Stimulated activated CD4-positive, alpha-beta T cell treated with anti-CD3 and anti-CD28 coated beads, Interleukin-15, amount 100 ng/mL, for 1 hour (primary cell): ENCODE measurements around the gene RAD51B.
"Not testable (repeated sequence)": the region's sequence is repeated elsewhere in the genome, so short reads cannot be mapped to it uniquely, and the experiment has no call there.

ENCODE experiments used
- DNase-seq, 2 donors: peaks; one replicate each; pipeline ENCODE4 v3.0.0-alpha.2; 2020; ENCODE audit warnings: low read depth in 1 of 2, low spot score in 1 of 2

RAD51B gene

GRCh38 chr14:68198713-68199495, 379.3 kb downstream of the RAD51B start:
- DNase-seq = no peak

- no peak for DNase-seq
These were observed 380.1 kb downstream of the RAD51B start for GRCh38 chr14:68199554-68200151.

GRCh38 chr14:68203871-68204270, 384.3 kb downstream of the RAD51B start:
- no peak for DNase-seq

DNA sequence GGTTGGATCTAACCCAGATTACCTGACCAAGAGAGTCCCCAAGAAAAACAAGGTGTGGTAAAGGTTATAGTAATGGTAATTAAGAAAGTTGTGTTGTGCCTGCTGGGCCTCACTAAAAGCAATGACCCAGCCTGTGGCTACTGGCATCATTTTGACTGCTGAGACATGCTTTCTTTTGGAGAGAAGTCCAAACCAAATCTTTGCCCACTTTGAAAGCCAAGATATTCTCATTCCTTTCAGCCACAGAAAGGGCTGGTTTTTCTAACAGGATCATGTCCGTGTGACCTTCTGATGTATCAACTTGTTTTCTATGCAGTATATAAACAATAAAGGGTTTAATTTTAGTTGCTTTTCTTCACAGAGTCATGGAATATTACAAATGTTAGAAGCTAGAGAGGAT, 388.6 kb downstream of the RAD51B start:
- DNase-seq = no peak

- DNase-seq = no peak
These were observed 389.2 kb downstream of the RAD51B start for GRCh38 chr14:68208626-68209317.

DNA sequence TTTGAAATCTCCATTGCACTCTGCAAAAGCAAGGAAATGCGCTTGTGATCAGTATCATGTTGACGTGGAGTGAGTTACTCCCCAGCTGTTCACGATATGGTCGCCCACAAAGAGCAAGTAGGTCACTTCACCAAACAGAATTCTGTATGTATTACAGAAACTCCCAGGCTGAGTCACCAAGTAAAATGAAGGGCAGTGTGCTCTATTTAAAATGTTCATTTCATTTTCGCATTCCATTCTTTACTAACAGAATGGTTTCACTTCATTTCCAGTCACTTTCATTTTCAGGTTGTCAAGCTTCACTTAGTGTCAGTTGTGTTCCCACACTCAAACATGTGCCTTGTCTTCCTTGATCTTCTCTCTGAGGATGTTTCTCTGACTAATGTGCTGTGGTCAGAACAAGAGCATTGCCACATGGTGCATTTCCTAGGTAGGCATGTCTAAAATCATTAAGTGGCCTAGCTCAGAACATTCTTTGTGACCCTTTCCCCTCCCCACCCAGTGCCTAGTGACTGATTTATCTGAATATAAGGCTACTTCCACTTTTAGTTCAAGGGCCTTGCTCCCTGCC, 391.2 kb downstream of the RAD51B start:
- peak in 1 of 2 donors; percentile 6 for DNase-seq

DNA sequence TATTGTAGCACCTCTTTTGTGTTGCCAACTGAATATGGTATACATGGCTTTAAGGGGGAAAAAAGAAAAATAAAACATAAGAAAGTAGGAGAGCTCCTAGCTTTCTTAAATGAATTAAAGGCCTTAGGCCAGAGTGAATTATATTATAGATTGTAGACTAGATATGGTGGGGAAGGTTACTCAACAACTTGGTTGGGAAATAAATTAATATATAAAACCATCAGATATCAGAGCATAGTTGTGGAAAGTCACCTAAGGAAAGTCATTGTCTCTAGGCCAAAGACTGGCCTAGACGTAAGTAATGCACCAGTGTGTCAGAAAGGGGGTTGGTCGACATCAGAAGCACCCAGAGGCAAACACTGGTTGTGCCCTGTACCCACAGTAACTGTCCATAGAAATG, 391.8 kb downstream of the RAD51B start:
- no peak for DNase-seq

- no peak for DNase-seq
These were observed 392.3 kb downstream of the RAD51B start for GRCh38 chr14:68211886-68212285.

DNA sequence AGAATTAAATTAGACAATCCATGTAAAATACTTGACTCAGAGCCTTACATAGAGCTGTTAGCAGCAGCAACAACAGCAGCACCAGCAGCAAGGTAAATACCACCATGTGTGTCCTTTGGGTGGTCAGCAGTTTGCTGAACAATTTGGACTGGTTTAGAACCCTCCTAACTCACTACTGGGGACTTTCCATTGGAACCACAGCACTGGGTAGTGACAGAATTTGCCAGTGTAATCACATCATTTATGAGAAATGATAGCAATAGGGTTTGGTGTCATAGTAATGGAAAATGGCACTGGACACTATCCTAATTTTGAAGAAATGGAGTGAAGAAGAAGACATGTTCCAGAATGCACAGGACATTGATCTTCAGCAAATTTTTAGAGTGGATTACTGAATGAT, 392.8 kb downstream of the RAD51B start:
- no peak for DNase-seq

- DNase-seq = no peak
These were observed 394.9 kb downstream of the RAD51B start for GRCh38 chr14:68214431-68214830.

- no peak for DNase-seq
These were observed 396.1 kb downstream of the RAD51B start for GRCh38 chr14:68215629-68216028.

GRCh38 chr14:68216079-68216478, 396.5 kb downstream of the RAD51B start:
- DNase-seq = no peak

DNA sequence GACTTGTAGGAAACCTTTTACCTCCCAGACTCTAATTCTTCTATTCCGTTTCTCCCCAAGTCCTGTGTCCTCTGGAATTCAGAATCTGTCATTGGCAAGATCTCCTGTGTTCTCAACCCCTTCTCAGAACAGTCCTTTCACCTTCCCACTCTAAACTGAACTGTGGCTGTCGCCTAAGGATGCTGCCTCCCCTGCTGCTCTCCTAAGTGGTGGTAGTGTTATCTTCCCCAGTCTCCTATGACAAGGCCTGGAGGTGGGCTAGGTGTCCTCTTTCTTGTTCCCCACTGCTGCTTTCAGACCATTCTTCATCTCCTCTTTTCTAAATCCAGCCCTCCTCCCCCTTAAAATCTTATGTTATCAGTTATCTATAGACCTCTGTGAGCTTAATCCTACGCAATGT, 397.4 kb downstream of the RAD51B start:
- no peak for DNase-seq

- DNase-seq = no peak
These were observed 398.3 kb downstream of the RAD51B start for GRCh38 chr14:68217791-68218340.

DNA sequence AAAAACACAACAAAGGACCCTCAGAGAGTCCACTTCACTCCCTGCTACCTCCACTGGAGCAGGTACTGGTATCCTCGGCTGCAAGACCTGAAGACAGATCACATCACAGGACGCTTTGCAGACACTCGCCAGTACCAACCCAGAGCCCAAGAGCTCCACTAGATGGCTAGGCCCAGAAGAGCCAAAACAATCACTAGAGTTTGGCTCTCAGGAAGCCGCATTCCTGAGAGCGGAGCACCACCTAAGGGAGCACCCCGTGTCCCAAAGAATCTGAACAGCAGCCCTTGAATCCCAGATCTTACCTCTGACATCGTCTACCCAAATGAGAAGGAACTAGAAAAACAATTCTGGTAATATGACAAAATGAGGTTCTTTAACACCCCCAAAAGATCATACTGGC, 399.8 kb downstream of the RAD51B start:
- no peak for DNase-seq

- DNase-seq = not testable (repeated sequence)
These were observed 401.5 kb downstream of the RAD51B start for GRCh38 chr14:68221046-68221445.

GRCh38 chr14:68222154-68222553, 402.6 kb downstream of the RAD51B start:
- no peak for DNase-seq

GRCh38 chr14:68222726-68223125, 403.1 kb downstream of the RAD51B start:
- DNase-seq = no peak

GRCh38 chr14:68223631-68224030, 404.1 kb downstream of the RAD51B start:
- DNase-seq = no peak

GRCh38 chr14:68225321-68225720, 405.7 kb downstream of the RAD51B start:
- DNase-seq = no peak

DNA sequence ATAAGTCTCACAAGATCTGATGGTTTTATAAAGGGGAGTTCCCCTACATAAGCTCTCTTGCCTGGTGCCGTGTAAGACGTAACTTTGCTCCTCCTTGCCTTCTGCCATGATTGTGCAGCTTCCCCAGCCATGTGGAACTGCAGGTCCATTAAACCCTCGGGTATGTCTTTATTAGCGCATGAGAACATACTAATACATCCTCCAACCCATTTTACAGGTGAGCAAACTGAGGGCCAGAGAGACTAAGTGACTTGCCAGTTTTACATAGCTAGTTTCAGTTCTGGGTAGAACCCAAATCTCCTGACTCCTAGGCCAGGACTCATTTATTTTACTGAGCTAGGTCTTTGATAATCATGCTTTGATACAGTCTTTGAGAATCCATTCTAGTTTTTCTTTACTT, 406.9 kb downstream of the RAD51B start:
- DNase-seq = no peak

DNA sequence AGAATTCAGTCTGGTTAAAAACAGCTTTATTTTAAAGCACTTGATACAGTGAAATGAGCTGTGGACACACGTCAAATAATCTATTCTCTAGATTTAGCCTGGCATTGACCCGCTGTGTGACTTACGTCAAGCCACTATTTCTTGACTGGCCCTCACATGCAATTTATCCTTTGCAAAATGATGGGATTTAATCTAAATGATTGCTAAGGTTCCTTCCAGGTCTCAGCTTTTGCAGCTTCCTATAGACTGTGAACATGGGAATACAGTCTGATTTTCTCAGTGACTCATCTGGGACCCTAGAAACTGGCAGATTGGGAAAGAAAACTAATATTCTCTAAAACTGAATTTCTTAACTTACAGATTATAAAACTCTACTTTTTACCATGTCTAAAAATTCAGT, 409.1 kb downstream of the RAD51B start:
- DNase-seq = no peak
